Measurements from ENCODE around the gene CACNA1A.
"Not testable (repeated sequence)": the region's sequence is repeated elsewhere in the genome, so short reads cannot be mapped to it uniquely, and the experiment has no call there.

CACNA1A gene

DNA sequence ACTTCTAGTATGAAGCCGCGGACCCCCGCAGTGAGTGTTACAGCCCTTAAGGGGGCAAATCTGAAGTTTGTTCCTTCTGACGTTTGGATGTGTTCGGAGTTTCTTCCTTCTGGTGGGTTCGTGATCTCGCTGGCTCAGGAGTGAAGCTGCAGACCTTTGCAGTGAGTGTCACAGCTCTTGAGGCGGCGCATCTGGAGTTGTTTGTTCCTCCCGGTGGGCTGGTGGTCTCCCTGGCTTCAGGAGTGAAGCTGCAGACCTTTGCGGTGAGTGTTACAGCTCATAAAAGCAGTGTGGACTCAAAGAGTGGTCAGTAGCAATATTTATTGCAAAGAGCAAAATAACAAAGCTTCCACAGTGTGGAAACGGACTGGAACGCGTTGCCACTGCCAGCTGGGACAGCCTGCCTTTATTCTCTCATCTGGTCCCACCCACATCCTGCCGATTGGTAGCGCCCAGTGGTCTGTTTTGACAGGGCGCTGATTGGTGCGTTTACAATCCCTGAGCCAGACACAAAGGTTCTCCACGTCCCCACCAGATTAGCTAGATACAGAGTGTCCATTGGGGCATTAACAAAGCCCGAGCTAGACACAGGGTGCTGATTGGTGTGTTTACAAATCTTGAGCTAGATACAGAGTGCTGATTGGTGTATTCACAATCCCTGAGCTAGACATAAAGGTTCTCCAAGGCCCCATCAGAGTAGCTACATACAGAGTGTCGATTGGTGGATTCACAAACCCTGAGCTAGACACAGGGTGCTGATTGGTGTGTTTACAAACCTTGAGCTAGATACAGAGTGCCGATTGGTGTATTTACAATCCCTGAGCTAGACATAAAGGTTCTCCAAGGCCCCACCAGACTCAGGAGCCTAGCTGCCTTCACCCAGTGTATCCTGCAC lies 320.3 kb downstream of the CACNA1A start:
- not testable (repeated sequence) for FAIRE-seq

DNA sequence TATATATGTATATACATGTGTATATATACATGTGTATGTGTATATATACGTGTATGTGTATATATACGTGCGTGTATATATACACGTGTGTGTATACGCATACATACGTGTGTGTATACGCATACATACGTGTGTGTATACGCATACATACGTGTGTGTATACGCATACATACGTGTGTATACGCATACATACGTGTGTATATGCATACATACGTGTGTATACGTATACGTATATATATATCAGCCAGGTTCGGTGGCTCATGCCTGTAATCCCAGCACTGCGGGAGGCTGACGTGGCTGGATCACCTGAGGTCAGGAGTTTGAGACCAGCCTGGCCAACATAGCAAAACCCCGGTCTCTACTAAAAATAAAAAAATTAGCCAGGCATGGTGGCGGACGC lies 321.4 kb downstream of the CACNA1A start:
- not testable (repeated sequence) for FAIRE-seq

DNA sequence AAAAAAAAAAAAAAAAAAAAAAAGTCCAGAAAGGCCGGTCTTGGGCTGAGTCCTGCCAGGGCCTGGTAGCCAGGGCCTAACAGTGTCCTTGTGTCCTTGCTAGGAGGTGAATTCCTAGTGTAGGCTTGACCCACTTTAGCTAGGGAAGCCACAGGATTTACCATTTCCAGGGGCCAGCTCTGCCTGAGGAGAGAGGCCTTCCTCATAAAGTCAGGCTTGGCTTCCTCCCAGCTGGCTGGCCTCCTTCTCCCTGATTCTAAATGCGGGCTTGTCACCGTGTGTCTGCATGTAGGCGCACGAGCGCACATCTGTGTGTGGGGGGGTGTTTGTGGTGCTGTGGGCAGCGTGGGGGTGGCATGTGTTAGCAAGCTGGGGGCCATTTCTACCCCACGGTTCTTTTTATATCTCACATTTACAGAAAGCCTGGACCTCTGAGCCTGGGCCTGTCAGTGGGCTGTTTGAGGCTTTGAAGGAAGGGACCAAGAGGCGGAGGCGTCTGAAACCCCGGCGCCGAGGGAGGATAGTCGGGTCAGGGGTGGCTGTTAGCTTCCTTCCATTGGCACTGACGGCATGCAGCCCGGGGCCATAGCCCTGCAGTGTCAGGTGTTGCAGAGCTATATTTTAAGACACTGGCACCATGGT lies 324.4 kb downstream of the CACNA1A start:
- FAIRE-seq: no peak

DNA sequence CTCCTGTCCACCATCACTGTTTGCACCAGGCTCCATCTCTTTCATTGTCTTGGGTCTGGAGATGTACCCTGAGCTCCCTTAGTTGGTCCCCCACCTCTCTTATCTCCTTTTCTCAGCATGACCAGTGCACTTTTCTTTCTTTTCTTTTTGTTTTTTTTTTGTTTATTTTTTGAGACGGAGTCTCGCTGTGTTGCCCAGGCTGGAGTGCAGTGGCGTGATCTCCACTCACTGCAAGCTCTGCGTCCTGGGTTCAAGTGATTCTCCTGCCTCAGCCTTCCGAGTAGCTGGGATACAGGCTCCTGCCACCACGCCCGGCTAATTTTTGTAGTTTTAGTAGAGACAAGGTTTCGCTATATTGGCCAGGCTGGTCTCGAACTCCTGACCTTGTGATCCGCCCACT lies 328.0 kb downstream of the CACNA1A start:
- not testable (repeated sequence) for FAIRE-seq

DNA sequence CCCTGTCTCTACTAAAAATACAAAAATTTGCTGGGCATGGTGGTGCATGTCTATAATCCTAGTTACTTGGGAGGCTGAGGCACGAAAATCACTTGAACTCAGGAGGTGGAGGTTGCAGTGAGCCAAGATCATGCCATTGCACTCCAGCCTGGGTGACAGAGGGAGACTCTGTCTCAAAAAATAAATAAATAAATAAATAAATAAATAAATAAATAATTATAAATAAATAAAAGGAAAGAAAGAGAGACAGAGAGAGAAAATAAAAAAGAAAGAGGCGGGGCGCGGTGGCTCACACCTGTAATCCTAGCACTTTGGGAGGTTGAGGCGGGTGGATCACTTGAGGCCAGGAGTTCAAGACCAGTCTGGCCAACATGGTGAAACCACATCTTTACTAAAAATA lies 328.7 kb downstream of the CACNA1A start:
- FAIRE-seq: not testable (repeated sequence)

DNA sequence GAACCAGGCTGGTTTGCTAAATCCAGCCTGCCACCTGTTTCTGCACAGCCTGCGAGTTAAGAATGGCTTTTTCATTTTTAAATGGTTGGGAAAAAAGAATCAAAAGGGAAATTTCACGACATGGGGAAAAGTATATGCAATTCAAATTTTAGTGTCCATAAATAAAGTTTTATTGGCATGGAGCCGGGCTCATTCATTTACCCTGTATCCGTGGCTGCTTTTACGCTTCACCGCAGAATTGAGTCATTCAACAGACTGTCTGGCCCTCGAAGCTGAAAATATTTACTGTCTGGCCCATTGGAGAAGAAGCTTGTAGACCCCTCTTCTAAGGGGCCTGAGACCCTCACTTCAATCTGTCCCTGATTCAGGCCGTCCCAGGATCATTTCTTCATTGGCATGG lies 329.9 kb downstream of the CACNA1A start:
- FAIRE-seq: no peak

DNA sequence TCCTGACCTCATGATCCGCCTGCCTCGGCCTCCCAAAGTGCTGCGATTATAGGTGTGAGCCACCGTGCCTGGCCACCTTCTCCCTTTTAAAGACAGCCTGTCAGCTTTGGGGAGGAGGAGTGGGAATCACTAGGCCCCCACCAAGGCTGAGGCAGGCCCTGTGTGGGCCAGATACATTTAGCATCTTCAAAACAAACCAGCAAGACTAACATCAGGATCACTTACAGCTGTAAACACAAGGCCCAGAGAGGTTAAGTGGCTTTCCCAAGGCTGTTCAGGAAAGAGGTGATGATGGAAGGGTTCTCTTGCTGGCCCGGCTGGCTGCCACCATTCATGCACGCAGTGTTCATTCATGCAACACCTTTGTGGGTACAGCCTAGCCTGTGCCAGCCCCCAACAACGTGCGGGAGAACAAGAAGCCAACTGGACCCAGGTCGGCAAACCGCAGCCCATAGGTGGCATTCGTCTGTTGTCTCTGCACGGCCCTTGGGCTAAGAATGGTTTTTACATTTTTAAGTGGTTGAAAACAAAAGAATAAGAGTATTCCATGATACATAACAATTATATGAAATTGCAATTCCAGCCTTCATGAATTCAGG lies 333.0 kb downstream of the CACNA1A start:
- FAIRE-seq: no peak

DNA sequence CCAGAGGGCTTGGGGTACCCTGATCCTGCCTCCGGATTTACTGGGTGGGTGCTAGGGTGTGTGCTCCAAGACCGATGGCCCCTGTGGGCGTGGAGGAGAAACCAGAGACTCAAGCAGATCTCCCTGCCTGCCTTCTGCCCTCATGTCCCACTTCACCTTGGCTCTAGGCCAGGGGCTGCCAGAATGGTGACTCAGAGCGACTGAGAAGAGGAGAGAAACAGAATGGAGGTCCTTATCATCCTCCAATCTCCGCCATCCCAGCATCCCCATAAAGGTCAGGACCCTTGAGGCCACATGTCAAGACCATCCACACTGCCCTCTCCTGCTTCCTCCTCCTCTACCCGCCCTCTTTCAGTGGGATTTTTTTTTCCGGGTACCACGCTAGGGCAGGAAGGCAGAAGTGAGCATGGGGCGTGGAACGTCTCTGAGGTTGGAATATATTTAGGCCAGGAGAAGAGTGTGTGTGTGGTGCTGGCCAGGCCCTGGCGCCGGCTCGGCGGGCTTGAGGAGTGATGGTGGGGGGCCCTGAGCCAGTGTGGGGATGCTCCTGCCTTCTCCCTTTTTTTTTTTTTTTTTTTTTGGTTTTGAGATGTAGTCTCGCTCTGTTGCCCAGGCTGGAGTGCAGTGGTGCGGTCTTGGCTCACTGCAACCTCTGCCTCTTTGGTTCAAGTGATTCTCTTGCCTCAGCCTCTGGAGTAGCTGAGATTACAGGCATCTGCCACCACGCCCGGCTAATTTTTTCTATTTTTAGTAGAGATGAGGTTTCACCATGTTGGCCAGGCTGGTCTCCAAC lies 333.7 kb downstream of the CACNA1A start:
- FAIRE-seq: no peak

DNA sequence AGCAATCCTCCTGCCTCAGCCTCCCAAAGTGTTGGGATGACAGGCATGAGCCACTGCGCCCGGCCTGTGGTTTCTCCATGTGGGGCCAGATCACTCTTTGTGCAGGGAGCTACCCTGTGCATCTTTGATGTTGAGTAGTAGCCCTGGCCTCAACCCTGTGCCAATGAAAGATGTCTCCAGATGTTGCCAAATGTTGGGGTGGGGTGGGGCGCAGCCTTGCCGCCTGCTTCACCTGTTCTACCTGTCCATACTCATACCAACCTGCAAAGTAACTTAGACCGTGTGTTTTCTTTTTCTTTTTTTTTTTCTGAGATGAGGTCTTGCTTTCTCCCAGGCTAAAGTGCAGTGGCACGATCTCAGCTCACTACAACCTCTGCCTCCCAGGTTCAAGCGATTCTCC lies 335.1 kb downstream of the CACNA1A start:
- no peak for FAIRE-seq

DNA sequence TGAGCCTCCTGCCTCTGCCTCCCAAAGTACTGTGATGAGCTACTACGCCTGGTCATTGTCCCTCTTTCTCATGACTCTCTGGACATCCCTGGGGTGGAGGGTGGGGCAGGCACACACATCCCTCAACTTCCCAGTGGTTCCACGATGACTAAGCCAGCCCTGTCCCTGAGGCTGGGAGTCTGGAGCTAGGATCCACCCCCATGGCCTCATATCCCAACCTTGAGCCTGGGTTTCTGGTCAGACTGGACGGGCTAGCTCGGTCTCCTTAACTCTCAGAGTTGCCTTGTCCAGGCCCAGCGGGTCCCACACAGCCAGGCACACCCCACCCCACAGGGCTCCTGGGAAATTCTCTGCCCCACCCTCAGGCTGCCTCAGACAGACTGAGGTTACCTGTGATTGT lies 336.5 kb downstream of the CACNA1A start:
- no peak for FAIRE-seq

DNA sequence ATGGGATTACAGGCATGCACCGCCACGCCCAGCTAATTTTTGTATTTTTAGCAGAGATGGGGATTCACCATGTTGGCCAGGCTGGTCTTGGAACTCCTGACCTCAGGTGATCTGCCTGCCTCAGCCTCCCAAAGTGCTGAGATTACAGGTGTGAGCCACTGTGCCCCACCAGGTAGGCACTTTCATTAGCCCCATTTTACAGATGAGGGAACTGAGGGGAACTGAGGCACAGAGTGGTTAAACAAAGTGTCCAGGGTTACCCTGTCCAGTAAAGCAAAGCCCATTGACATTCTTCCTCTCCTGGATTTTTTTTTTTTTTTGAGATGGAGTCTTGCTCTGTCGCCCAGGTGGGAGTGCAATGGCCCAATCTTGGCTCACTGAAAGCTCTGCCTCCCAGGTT lies 340.1 kb downstream of the CACNA1A start:
- not testable (repeated sequence) for FAIRE-seq

DNA sequence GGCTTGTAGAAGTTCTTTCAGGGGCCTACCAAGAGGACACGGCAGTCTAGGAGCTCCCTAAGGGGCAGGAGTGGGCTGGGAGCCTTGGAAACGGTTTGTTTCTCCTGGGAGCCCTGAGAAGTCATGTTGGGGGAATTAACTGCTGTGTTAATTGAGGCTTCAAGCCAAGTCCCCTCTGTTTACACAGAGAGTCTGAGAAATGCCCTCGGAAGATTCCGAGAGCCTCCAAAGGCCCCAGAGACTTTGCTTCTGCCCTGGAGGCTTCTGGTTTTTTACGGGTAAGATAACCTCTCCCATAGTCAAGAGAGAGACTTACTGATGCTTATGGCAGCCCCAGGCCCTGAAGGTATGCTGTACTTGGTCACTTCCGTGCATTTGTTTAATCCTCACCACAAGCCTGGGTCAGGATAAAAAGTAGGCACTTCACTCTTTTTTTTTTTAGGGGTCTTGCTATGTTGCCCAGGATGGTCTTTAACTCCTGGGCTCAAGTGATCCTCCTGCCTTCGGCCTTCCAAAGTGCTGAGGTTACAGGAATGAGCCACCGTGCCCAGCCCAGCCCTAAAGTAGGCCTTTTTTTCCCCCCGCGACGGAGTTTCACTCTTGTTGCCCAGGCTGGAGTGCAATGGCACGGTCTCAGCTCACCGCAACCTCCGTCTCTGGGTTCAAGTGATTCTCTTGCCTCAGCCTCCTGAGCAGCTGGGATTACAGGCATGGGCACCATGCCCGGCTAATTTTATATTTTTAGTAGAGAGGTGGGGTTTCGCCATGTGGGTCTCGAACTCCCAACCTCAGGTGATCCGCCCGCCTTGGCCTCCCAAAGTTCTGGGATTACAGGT lies 340.9 kb downstream of the CACNA1A start:
- FAIRE-seq: no peak

DNA sequence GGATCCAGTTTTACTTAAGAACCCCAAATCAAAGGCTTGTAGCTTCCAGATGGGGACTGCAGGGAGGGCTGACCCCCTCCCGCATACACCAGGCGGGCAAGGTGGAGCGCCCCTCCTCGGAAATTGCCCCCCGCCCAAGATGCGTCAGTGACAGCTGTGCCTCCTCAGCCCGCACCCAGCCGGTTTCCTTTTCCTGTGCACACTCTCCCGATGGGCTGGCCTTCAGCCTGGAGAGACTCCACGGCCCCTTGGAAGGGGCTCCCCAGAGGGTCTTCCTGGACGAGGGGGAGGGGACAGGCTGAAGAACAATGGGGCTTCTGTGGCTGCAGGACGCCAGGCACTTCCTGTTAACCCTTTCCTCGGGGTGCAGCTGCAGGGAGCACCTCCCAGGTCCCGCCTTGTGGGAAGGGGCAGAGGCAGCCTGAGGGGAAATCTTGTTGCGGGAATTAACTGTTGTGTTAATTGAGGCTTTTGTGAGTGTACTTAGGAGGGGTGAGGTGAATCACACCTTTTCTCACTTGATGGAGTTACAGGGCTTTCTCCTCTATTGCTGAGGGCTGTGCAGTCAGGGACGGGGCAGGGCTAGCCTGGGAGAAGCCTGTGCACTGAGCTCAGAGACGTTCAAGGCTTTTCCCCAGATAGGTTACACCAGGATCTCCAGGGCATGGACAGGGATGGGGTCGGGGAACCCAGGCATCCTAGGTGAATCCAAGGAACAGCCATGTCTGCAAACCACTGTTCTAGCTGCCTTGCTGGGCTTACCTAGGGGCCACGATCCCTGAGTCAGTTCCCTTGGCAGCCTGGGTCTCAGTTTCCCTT lies 341.7 kb downstream of the CACNA1A start:
- peak; percentile 36 for FAIRE-seq

DNA sequence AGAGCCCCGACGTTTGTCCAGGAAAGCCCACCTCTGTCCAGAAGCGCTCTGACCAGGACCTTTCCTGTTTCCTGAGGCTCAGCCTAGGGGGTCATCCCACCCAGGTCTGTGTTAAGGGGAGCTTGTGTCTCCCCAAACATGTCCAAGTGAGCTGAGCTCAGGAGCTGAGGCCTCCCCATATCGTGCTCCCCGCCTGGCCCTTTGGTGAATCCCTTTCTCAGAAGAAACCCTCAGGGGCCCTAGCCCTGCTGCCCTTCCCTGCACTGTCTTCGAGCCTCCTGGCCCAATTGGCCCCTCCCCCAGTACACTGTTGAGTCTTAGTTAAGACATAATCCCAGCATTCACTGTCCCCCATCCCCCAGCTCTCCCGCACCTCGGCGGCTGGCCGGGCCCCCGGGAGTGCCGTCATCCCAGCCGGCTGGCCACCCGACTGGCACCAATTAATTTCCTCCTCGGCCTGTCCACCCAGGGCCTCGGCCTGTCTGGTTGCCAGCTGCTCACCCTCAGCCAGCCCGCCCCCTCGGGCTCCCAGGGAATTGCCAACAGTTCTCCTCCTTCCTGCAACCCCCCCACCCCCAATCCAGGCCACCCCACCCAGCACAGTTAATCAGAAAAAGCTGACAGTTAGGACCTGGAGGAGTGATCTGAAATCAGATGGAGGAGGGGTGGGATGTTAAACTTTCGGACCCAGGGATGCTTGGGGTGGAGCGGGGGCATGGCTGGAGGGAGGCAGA lies 342.5 kb downstream of the CACNA1A start:
- FAIRE-seq: no peak

DNA sequence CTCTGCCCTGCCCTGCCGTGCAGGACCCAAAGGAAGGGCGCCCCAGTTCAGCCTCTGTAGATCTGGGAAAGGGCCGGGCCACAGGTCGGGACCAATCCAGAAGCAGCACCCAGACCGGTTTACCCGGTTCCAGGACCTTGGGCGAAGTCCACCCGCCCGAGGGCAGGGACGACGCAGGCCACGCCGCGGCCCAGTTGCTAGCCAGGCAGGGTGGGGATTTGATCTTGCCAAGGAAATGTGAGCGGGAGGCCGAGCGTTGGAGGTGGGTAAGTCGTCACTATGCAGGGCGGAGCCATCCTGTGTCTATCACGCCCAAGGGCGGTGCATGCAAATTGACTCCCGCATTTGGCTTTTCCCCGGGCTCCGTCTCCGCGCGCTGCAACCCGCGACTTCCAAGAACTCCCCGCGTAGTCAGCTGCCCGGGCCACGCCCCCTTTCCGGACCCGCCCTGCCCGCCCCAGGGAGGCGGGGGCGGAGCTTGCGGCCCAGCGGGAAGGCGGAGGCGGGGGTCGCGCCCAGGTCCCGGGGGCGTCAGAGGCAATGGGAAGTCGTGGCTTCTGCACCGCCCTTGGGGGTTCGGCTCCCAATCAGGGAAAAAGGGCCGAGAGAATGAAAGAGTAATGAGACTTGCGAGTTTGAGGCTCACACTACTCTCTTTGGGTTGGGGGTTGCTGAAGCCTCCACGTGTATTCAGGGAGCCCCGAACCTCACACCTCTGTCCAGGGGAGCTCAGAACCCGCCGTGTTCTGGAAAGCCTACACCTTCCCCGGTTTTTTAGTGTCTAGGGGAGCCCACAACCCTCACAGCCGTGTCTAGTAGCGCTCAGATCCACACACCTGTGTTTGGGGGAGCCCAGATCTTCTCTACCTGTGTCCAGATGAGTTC lies 343.3 kb downstream of the CACNA1A start:
- peak; percentile 75 for FAIRE-seq

DNA sequence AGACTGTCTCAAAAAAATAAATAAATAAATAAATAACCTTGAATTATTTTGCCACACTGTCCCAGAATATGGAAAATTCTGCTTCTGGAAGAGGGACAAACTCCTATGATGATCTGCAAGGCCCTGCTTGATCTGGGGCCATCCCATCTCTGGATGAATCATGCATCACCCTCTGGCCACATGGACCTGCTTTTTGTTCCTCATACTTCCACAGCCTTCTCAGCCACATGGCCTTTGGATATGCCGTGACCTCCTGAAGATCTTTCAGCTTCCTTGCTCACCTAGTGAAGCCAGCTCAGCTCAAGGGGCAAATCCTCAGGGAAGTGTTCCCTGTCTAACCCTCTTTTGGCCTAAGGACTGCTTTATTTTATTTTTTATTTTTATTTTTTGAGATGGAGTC lies 345.7 kb downstream of the CACNA1A start:
- FAIRE-seq: no peak

DNA sequence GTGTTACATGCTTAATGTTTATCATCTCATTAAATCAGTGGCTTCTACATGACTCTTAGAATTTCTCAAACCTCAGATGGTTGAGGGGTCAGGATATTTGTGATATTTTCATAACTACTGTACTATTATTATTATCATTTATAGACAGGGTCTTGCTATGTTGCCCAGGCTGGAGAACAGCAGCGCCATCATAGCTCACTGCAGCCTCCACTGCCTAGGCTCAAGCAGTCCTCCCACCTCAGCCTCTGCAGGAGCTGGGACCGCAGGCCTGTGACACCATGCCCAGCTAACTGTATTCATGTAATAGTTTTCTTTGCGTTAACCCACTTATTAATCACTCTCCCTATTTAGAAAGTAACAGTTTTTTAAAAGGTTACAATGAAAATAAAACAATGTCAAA lies 346.6 kb downstream of the CACNA1A start:
- FAIRE-seq: no peak

Measured in G401.6 (cell line).